T-helper 1 cell treated with Interleukin-12 subunit alpha and Interleukin-12 subunit beta and Interleukin-4 antibody, amounts not matched to agents 30 μg/mL and 1 μg/mL, for 36 hours (primary cell): ENCODE results near the gene ALAD.
"Not testable (repeated sequence)": the region's sequence is repeated elsewhere in the genome, so short reads cannot be mapped to it uniquely, and the experiment has no call there.

Experiments
- H3K27ac Mint-ChIP-seq: one replicate; pipeline ENCODE4 v1.8.0; 2021; ENCODE audit warnings: mild to moderate bottlenecking, mixed read lengths
- H3K27me3 Mint-ChIP-seq: one replicate; pipeline ENCODE4 v1.8.0; 2021; ENCODE audit warnings: low read depth, mixed read lengths
- H3K36me3 Mint-ChIP-seq: one replicate; pipeline ENCODE4 v1.8.0; 2021; ENCODE audit warnings: low read depth, mixed read lengths
- H3K4me1 Mint-ChIP-seq: one replicate; pipeline ENCODE4 v1.8.0; 2021; ENCODE audit warnings: low read depth, mixed read lengths
- H3K4me3 Mint-ChIP-seq: one replicate; pipeline ENCODE4 v1.8.0; 2021; ENCODE audit warnings: mild to moderate bottlenecking, moderate library complexity, mixed read lengths
- H3K9me3 Mint-ChIP-seq: one replicate; pipeline ENCODE4 v1.8.0; 2021; ENCODE audit warnings: mixed read lengths

Gene ALAD

GRCh38 chr9:113401027-113401792 is at the start of gene ALAD:
Gene ALAD (minus strand): TSS chr9:113401284. CDS start chr9:113393559, 7,725 bp downstream.
- H3K27ac Mint-ChIP-seq = peak within 1 kb of the TSS; percentile 89
- no peaks in the 10 kb centered on the region for H3K9me3 Mint-ChIP-seq
- no peaks in the 10 kb centered on the region for H3K27me3 Mint-ChIP-seq
- H3K4me1 Mint-ChIP-seq = peaks cover 17% of the 10 kb centered on the region
- peak within 1 kb of the TSS; percentile 96 for H3K4me3 Mint-ChIP-seq
- H3K36me3 Mint-ChIP-seq = no peaks in the 10 kb centered on the region

GRCh38 chr9:113449376-113449775 is 48.3 kb upstream of the ALAD start:
- Mint-ChIP-seq H3K4me3 (no peak overlapping the region), H3K27me3 (no peaks in the 10 kb centered on the region), H3K9me3 (no peaks in the 10 kb centered on the region), H3K36me3 (no peaks in the 10 kb centered on the region), H3K27ac (no peak overlapping the region), H3K4me1 (no peaks in the 10 kb centered on the region)

- Mint-ChIP-seq H3K27me3 (no peaks in the 10 kb centered on the region), H3K27ac (no peak overlapping the region), H3K4me1 (no peaks in the 10 kb centered on the region), H3K4me3 (no peak overlapping the region), H3K9me3 (no peaks in the 10 kb centered on the region), H3K36me3 (no peaks in the 10 kb centered on the region)
Observed at GRCh38 chr9:113446323-113446740, 45.2 kb upstream of the ALAD start.

- no peak overlapping the region for H3K4me3 Mint-ChIP-seq
- H3K4me1 Mint-ChIP-seq = no peaks in the 10 kb centered on the region
- H3K36me3 Mint-ChIP-seq = no peaks in the 10 kb centered on the region
- no peak overlapping the region for H3K27ac Mint-ChIP-seq
- no peaks in the 10 kb centered on the region for H3K27me3 Mint-ChIP-seq
- H3K9me3 Mint-ChIP-seq = no peaks in the 10 kb centered on the region
Observed at GRCh38 chr9:113444736-113445135, 43.7 kb upstream of the ALAD start.

- not testable (repeated sequence) for H3K27ac Mint-ChIP-seq, H3K36me3 Mint-ChIP-seq, H3K4me1 Mint-ChIP-seq, H3K4me3 Mint-ChIP-seq, H3K9me3 Mint-ChIP-seq
- H3K27me3 Mint-ChIP-seq = peaks cover 28% of the 10 kb centered on the region
Observed at GRCh38 chr9:113437716-113438115, 36.6 kb upstream of the ALAD start.

GRCh38 chr9:113436728-113437515 is 35.8 kb upstream of the ALAD start:
- Mint-ChIP-seq H3K36me3 (no peaks in the 10 kb centered on the region), H3K27ac (no peak overlapping the region), H3K9me3 (no peaks in the 10 kb centered on the region), H3K27me3 (peaks cover 32% of the 10 kb centered on the region), H3K4me3 (no peak overlapping the region), H3K4me1 (no peaks in the 10 kb centered on the region)

- H3K9me3 Mint-ChIP-seq = no peaks in the 10 kb centered on the region
- no peak overlapping the region for H3K4me3 Mint-ChIP-seq
- H3K36me3 Mint-ChIP-seq = no peaks in the 10 kb centered on the region
- no peak overlapping the region for H3K27ac Mint-ChIP-seq
- no peaks in the 10 kb centered on the region for H3K4me1 Mint-ChIP-seq
- peaks cover 28% of the 10 kb centered on the region for H3K27me3 Mint-ChIP-seq
Observed at GRCh38 chr9:113431191-113431590, 30.1 kb upstream of the ALAD start.

GRCh38 chr9:113428062-113428615 is 27.1 kb upstream of the ALAD start:
- no peaks in the 10 kb centered on the region for H3K36me3 Mint-ChIP-seq
- H3K4me1 Mint-ChIP-seq = no peaks in the 10 kb centered on the region
- H3K27ac Mint-ChIP-seq = no peak overlapping the region
- no peak overlapping the region for H3K4me3 Mint-ChIP-seq
- no peaks in the 10 kb centered on the region for H3K9me3 Mint-ChIP-seq
- H3K27me3 Mint-ChIP-seq = peaks cover 14% of the 10 kb centered on the region

- no peak overlapping the region for H3K4me3 Mint-ChIP-seq
- no peaks in the 10 kb centered on the region for H3K9me3 Mint-ChIP-seq
- H3K4me1 Mint-ChIP-seq = no peaks in the 10 kb centered on the region
- H3K36me3 Mint-ChIP-seq = no peaks in the 10 kb centered on the region
- H3K27ac Mint-ChIP-seq = no peak overlapping the region
- H3K27me3 Mint-ChIP-seq = peaks cover 9% of the 10 kb centered on the region
Observed at GRCh38 chr9:113427629-113428028, 26.5 kb upstream of the ALAD start.

GRCh38 chr9:113426701-113427100 is 25.6 kb upstream of the ALAD start:
- Mint-ChIP-seq H3K4me1 (no peaks in the 10 kb centered on the region), H3K36me3 (no peaks in the 10 kb centered on the region), H3K27me3 (peaks cover 5% of the 10 kb centered on the region), H3K9me3 (no peaks in the 10 kb centered on the region), H3K4me3 (no peak overlapping the region), H3K27ac (no peak overlapping the region)

- H3K4me3 Mint-ChIP-seq = no peak overlapping the region
- no peak overlapping the region for H3K27ac Mint-ChIP-seq
- peaks cover 5% of the 10 kb centered on the region for H3K27me3 Mint-ChIP-seq
- H3K36me3 Mint-ChIP-seq = no peaks in the 10 kb centered on the region
- H3K4me1 Mint-ChIP-seq = no peaks in the 10 kb centered on the region
- H3K9me3 Mint-ChIP-seq = no peaks in the 10 kb centered on the region
Observed at GRCh38 chr9:113425072-113425471, 24.0 kb upstream of the ALAD start.

GRCh38 chr9:113421726-113422125 is 20.6 kb upstream of the ALAD start:
- H3K27me3 Mint-ChIP-seq = peaks cover 10% of the 10 kb centered on the region
- H3K4me3 Mint-ChIP-seq = no peak overlapping the region
- no peak overlapping the region for H3K27ac Mint-ChIP-seq
- H3K4me1 Mint-ChIP-seq = no peaks in the 10 kb centered on the region
- no peaks in the 10 kb centered on the region for H3K36me3 Mint-ChIP-seq
- no peaks in the 10 kb centered on the region for H3K9me3 Mint-ChIP-seq

GRCh38 chr9:113417370-113417769 is 16.3 kb upstream of the ALAD start:
- H3K36me3 Mint-ChIP-seq = no peaks in the 10 kb centered on the region
- no peak overlapping the region for H3K4me3 Mint-ChIP-seq
- H3K4me1 Mint-ChIP-seq = no peaks in the 10 kb centered on the region
- peaks cover 6% of the 10 kb centered on the region for H3K27me3 Mint-ChIP-seq
- no peaks in the 10 kb centered on the region for H3K9me3 Mint-ChIP-seq
- no peak overlapping the region for H3K27ac Mint-ChIP-seq

- no peak overlapping the region for H3K4me3 Mint-ChIP-seq
- no peaks in the 10 kb centered on the region for H3K9me3 Mint-ChIP-seq
- no peaks in the 10 kb centered on the region for H3K36me3 Mint-ChIP-seq
- no peaks in the 10 kb centered on the region for H3K4me1 Mint-ChIP-seq
- H3K27me3 Mint-ChIP-seq = peaks cover 6% of the 10 kb centered on the region
- H3K27ac Mint-ChIP-seq = no peak overlapping the region
Observed at GRCh38 chr9:113416149-113416721, 15.2 kb upstream of the ALAD start.
